ENCODE data around the gene USP15.

DNA sequence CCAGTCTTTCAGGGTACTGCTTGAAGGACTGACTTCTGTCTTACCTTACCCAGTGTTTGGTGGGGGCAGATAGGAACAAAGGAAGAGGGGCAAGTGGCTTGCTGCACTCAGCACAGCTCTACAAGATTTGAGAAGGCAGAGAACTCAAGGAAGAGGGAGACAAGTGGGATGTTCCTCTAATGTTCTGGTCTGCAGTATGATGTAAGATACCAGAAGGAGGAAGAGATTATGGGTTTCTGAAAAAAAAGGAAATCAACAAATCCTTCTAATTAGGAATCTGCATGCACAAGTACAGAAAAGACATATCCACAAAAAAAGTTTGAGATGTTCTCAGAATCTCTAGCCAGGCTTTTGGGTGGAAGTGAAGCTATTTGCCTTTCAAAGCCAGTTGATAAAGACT lies 37.1 kb downstream of the USP15 start:
- no peak for TF ChIP-seq POLR2AphosphoS5 (IDR thresholded peaks at IDR 0.05)
- TF ChIP-seq, protein P1, sequence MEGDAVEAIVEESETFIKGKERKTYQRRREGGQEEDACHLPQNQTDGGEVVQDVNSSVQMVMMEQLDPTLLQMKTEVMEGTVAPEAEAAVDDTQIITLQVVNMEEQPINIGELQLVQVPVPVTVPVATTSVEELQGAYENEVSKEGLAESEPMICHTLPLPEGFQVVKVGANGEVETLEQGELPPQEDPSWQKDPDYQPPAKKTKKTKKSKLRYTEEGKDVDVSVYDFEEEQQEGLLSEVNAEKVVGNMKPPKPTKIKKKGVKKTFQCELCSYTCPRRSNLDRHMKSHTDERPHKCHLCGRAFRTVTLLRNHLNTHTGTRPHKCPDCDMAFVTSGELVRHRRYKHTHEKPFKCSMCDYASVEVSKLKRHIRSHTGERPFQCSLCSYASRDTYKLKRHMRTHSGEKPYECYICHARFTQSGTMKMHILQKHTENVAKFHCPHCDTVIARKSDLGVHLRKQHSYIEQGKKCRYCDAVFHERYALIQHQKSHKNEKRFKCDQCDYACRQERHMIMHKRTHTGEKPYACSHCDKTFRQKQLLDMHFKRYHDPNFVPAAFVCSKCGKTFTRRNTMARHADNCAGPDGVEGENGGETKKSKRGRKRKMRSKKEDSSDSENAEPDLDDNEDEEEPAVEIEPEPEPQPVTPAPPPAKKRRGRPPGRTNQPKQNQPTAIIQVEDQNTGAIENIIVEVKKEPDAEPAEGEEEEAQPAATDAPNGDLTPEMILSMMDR (IDR thresholded peaks at IDR 0.05): no peak

Measured in transverse colon (tissue), 4 donors.